PC-3 (cell line): ENCODE data around the gene THUMPD2. TPM values are rescaled to one million over a fixed set of nuclear protein-coding genes. Genes with fewer than 3 reads are reported as not detected.
A peak's percentile ranks its signal among the peaks of the same experiment; 100 is the strongest.

Experiments used
- ATAC-seq: fragments of 200-7000 bp; cut with Tn5 transposase; 2 replicates; pipeline ENCODE4 v1.9.1; 2020; ENCODE audit warnings: mild to moderate bottlenecking, moderate library complexity
- BruUV-seq: library from RNA; stranded (reverse); fragments of 400-500 nt; replicated peaks from 2 replicates; lab custom pipeline; 2021; lab: Mats Ljungman, UMichigan
- CTCF ChIA-PET: fragments of 300-600 bp; sonication (Branson Sonifier 250); formaldehyde crosslinking; loops from one replicate; lab custom pipeline; 2022; ENCODE audit warnings: antibody characterized with exemption; lab: Charles Lee
- POLR2A ChIA-PET: fragments of 300-600 bp; sonication (Branson Sonifier 250); formaldehyde crosslinking; loops from one replicate; lab custom pipeline; 2022; ENCODE audit warnings: antibody characterized with exemption; ENCODE audit not compliant: unreplicated experiment; lab: Charles Lee
- DNase-seq: peaks from one replicate; pipeline ENCODE4 v3.0.0-alpha.2; 2015
- H2AFZ ChIP-seq: fragments of 300-600 bp; sonication (generic); 2 replicates; pipeline ENCODE4 v1.6.0; 2016; ENCODE audit warnings: antibody characterized with exemption, low read length
- H3F3A ChIP-seq: fragments of 300-600 bp; sonication (generic); one replicate; pipeline ENCODE4 v1.6.0; 2017; ENCODE audit warnings: antibody characterized with exemption, low read length, control low read depth, mild to moderate bottlenecking; ENCODE audit not compliant: unreplicated experiment
- H3K27ac ChIP-seq: fragments of 300-600 bp; sonication (generic); 2 replicates; pipeline ENCODE4 v1.5.1; 2016; ENCODE audit warnings: mild to moderate bottlenecking, low read length
- H3K27me3 ChIP-seq: fragments of 300-600 bp; sonication (generic); 2 replicates; pipeline ENCODE4 v1.6.1; 2016; ENCODE audit warnings: low read length, mixed read lengths
- H3K36me3 ChIP-seq: fragments of 300-600 bp; sonication (generic); 2 replicates; pipeline ENCODE4 v1.6.1; 2016; ENCODE audit warnings: low read depth, mixed run types, low read length, mixed read lengths
- H3K4me1 ChIP-seq: fragments of 300-600 bp; sonication (generic); 2 replicates; pipeline ENCODE4 v1.5.1; 2016; ENCODE audit warnings: low read length; ENCODE audit not compliant: insufficient read depth
- H3K4me2 ChIP-seq: fragments of 300-600 bp; sonication (generic); 2 replicates; pipeline ENCODE4 v1.6.0; 2016; ENCODE audit warnings: low read length
- H3K4me3 ChIP-seq: fragments of 300-600 bp; sonication (generic); 2 replicates; pipeline ENCODE4 v1.5.1; 2016; ENCODE audit warnings: mild to moderate bottlenecking, low read length, mixed read lengths
- H3K79me2 ChIP-seq: fragments of 300-600 bp; sonication (generic); 2 replicates; pipeline ENCODE4 v1.6.1; 2017; ENCODE audit warnings: low read length, mixed read lengths
- H3K9ac ChIP-seq: fragments of 300-600 bp; sonication (generic); 2 replicates; pipeline ENCODE4 v1.6.0; 2016; ENCODE audit warnings: mild to moderate bottlenecking, low read length
- H3K9me2 ChIP-seq: fragments of 300-600 bp; sonication (generic); replicated peaks from 2 replicates; pipeline ENCODE4 v1.6.1; 2016; ENCODE audit warnings: mixed run types, low read length, mixed read lengths
- H3K9me3 ChIP-seq: fragments of 300-600 bp; sonication (generic); 2 replicates; pipeline ENCODE4 v1.6.1; 2016; ENCODE audit warnings: low read length, mixed read lengths
- H4K20me1 ChIP-seq: fragments of 300-600 bp; sonication (generic); 2 replicates; pipeline ENCODE4 v1.6.1; 2016; ENCODE audit warnings: low read length, mixed read lengths
- EZH2 ChIP-seq: fragments of 300-600 bp; sonication (generic); IDR thresholded peaks from one replicate; pipeline ENCODE4 v1.6.1; 2017; ENCODE audit warnings: antibody characterized with exemption, mild to moderate bottlenecking, low read length; ENCODE audit not compliant: unreplicated experiment
- EZH2phosphoT487 ChIP-seq: fragments of 300-600 bp; sonication (generic); IDR thresholded peaks from 2 replicates; pipeline ENCODE4 v1.6.1; 2018; ENCODE audit warnings: mild to moderate bottlenecking, antibody characterized with exemption, low read length, borderline replicate concordance
- intact Hi-C: fragments of 100-400 bp; cut with micrococcal nuclease; formaldehyde crosslinking; loops from 2 replicates; pipeline ENCODE4 v1.9.0; 2023
- total RNA-seq: library from RNA; depleted of rRNA; stranded (reverse); fragments of >200 nt; gene quantifications from 2 replicates; pipeline ENCODE4 v1.2.3, GENCODE V29; 2014
- TF ChIP-seq, protein P1 (sequence below): fragments of 300-600 bp; sonication (generic); conservative IDR thresholded peaks from 2 replicates; pipeline ENCODE4 v1.5.1; 2017; ENCODE audit warnings: antibody characterized with exemption, low read depth, mild to moderate bottlenecking, low read length

The THUMPD2 gene
- total RNA-seq, 1 experiment from 2014 or later = 10.2 TPM

DNA sequence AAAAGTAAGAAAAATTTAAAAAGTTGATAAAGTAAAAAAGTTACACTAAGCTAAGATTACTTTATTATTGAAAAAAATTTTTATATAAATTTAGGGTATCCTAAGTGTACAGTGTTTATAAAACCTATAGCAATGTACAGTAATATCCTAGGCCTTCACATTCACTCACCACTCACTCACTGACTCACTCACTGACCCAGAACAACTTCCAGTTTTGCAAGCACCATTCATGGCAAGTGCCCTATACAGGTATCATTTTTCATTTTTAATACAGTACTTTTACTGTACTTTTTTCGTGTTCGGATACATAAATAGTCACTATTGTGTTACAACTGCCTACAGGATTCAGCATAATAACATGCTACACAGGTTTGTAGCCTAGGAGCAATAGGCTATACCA is 8.9 kb upstream of the THUMPD2 start:
- Histone ChIP-seq H3K9ac (no peak overlapping the region), H3K79me2 (no peaks in the 10 kb centered on the region), H3K4me3 (no peak overlapping the region), H3K4me2 (no peak overlapping the region), H2AFZ (no peak overlapping the region), H3K9me2 (no peaks in the 10 kb centered on the region), H3K4me1 (peaks cover 15% of the 10 kb centered on the region), H3F3A (no peaks in the 10 kb centered on the region), H3K27ac (peak overlapping the region; percentile 4), H3K27me3 (no peaks in the 10 kb centered on the region), H3K36me3 (no peaks in the 10 kb centered on the region), H3K9me3 (no peaks in the 10 kb centered on the region), H4K20me1 (no peaks in the 10 kb centered on the region)
- no peak for TF ChIP-seq EZH2phosphoT487
- TF ChIP-seq, protein P1, sequence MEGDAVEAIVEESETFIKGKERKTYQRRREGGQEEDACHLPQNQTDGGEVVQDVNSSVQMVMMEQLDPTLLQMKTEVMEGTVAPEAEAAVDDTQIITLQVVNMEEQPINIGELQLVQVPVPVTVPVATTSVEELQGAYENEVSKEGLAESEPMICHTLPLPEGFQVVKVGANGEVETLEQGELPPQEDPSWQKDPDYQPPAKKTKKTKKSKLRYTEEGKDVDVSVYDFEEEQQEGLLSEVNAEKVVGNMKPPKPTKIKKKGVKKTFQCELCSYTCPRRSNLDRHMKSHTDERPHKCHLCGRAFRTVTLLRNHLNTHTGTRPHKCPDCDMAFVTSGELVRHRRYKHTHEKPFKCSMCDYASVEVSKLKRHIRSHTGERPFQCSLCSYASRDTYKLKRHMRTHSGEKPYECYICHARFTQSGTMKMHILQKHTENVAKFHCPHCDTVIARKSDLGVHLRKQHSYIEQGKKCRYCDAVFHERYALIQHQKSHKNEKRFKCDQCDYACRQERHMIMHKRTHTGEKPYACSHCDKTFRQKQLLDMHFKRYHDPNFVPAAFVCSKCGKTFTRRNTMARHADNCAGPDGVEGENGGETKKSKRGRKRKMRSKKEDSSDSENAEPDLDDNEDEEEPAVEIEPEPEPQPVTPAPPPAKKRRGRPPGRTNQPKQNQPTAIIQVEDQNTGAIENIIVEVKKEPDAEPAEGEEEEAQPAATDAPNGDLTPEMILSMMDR = no peak
- ChIA-PET POLR2A (no interaction called here), CTCF (no interaction called here)
- DNase-seq = peak; percentile 75
- intact Hi-C loops = no loop called here
- peak; percentile 91 for ATAC-seq
- BruUV-seq = no TSS peak

DNA sequence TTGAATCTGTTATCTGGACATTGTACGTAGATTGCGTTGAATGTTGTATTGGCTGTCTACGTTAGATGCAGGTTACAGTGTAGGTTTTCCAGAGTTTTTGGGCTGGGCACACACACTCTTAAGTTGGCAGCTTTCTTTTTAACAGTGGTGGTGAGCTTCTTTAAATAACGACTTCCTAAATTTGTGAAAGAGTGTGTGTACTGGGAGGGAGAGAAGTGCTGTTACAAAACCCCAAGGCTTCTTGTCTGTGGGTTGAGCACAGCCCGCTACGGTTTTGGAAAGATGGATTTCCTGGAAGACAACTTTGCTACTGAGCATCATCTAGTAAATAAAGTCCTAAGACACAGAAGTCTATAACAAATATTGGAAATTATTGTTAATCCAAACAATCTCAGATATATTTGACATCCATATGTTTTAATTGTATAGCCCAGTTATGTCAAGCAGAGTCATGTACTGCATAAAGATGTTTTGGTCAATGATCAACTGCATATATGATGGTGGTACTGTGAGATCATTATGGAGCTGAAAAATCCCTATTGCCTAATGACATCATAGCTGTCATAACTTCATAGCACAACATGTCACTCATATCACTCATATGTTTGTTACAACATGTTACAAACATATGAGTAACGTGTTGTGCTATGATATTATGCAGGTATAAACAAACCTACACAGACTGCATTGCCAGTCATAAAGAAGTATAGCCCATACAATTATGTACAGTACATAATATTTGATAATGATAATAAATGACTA is 7.9 kb upstream of the THUMPD2 start:
- no peaks in the 10 kb centered on the region for H3K9me3 ChIP-seq
- H3K36me3 ChIP-seq = no peaks in the 10 kb centered on the region
- no peaks in the 10 kb centered on the region for H3F3A ChIP-seq
- no peaks in the 10 kb centered on the region for H3K27me3 ChIP-seq
- POLR2A ChIA-PET = no interaction called here
- no peaks in the 10 kb centered on the region for H3K9me2 ChIP-seq
- peaks cover 20% of the 10 kb centered on the region for H3K4me1 ChIP-seq
- no peak overlapping the region for H3K27ac ChIP-seq
- intact Hi-C loops = no loop called here
- no peak overlapping the region for H3K9ac ChIP-seq
- BruUV-seq = no TSS peak
- H3K79me2 ChIP-seq = no peaks in the 10 kb centered on the region
- DNase-seq (no peak), ATAC-seq (no peak)
- TF ChIP-seq EZH2 (no peak), EZH2phosphoT487 (no peak)
- TF ChIP-seq, protein P1 = no peak
- CTCF ChIA-PET = no interaction called here
- H4K20me1 ChIP-seq = no peaks in the 10 kb centered on the region
- no peak overlapping the region for H2AFZ ChIP-seq
- no peak overlapping the region for H3K4me2 ChIP-seq
- H3K4me3 ChIP-seq = no peak overlapping the region

DNA sequence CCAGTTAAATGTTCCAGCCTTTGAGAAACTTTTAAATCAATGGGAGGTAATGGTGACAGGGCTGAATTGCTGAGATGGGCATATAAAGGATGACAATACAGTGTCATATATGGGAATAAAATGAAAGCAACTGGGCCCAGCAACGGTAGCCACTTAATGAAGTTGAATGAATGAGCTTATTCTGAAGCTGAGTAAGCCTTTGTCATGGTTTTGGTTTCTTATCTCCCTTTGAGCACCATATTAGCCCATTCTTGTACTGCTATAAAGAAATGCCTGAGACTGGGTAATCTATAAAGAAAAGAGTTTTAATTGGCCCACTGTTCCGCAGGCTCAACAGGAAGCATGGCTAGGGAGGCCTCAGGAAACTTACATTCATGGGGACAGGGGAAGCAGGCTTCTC is 3.5 kb upstream of the THUMPD2 start:
- Histone ChIP-seq H4K20me1 (no peaks in the 10 kb centered on the region), H3K9ac (no peak overlapping the region), H3K9me3 (no peaks in the 10 kb centered on the region), H3K9me2 (no peaks in the 10 kb centered on the region), H3K79me2 (peaks cover 14% of the 10 kb centered on the region), H3K36me3 (no peaks in the 10 kb centered on the region), H3K4me2 (no peak overlapping the region), H2AFZ (no peak overlapping the region), H3K27me3 (no peaks in the 10 kb centered on the region), H3K4me1 (peaks cover 18% of the 10 kb centered on the region), H3F3A (no peaks in the 10 kb centered on the region), H3K27ac (peak overlapping the region; percentile 22; the same call in 1 of the 2 replicates), H3K4me3 (no peak overlapping the region)
- TF ChIP-seq, protein P1 = no peak
- TF ChIP-seq EZH2 (no peak), EZH2phosphoT487 (no peak)
- BruUV-seq = no TSS peak
- CTCF ChIA-PET = no interaction called here
- POLR2A ChIA-PET = no interaction called here
- ATAC-seq (no peak), DNase-seq (no peak)
- intact Hi-C loops = no loop called here
